GM12878 (cell line): ENCODE measurements around the gene CADPS. TPM values are rescaled to one million over a fixed set of nuclear protein-coding genes. Genes with fewer than 3 reads are reported as not detected.

Experiments
- ATAC-seq: fragments of 200-7000 bp; cut with Tn5 transposase; 3 replicates; pipeline ENCODE4 v1.9.1; 2020; ENCODE audit warnings: mild to moderate bottlenecking, moderate library complexity
- BruUV-seq: library from RNA; stranded (reverse); fragments of 400-500 nt; replicated peaks from 2 replicates; lab custom pipeline; 2021; lab: Mats Ljungman, UMichigan
- CTCF ChIA-PET: fragments of 300-600 bp; sonication (Branson Sonifier 250); formaldehyde crosslinking; extraction: SDS; loops from one replicate; lab custom pipeline; 2021; ENCODE audit warnings: inconsistent platforms; lab: Yijun Ruan, JAX
- POLR2A ChIA-PET: fragments of 350-600 bp; formaldehyde crosslinking; extraction: SDS; loops from one replicate; lab custom pipeline; 2021; ENCODE audit warnings: inconsistent platforms; lab: Charles Lee
- RAD21 ChIA-PET: fragments of 300-600 bp; sonication (Branson Sonifier 250); formaldehyde crosslinking; loops from one replicate; lab custom pipeline; 2023; ENCODE audit warnings: antibody characterized with exemption; ENCODE audit not compliant: unreplicated experiment; lab: Charles Lee
- SMC1A ChIA-PET: fragments of 300-600 bp; sonication (Branson Sonifier 250); formaldehyde crosslinking; loops from one replicate; lab custom pipeline; 2023; ENCODE audit not compliant: unreplicated experiment, uncharacterized antibody; lab: Charles Lee
- DNase-seq: peaks from one replicate; pipeline ENCODE4 v3.0.0-alpha.2; 2011; ENCODE audit warnings: low read depth, low spot score
- FAIRE-seq: peaks from 3 replicates; lab custom pipeline; 2011; peaks lifted over from hg19 to GRCh38; lab: Jason Lieb, UNC
- H2AFZ ChIP-seq: 2 replicates; pipeline ENCODE4 v1.6.0; 2011; ENCODE audit warnings: low read depth, low read length, control low read depth; ENCODE audit not compliant: control insufficient read depth
- H3K27ac ChIP-seq: 2 replicates; pipeline ENCODE4 v1.5.1; 2011; ENCODE audit warnings: control low read depth; ENCODE audit not compliant: control insufficient read depth, insufficient read depth
- H3K27me3 ChIP-seq, 2 experiments: replicated peaks in 1 of 2; 2 replicates each; pipeline versions ENCODE4 v1.6.0 to v1.6.1; 2011; ENCODE audit warnings: low read length in 1 of 2; ENCODE audit not compliant: control insufficient read depth in 2 of 2, insufficient read depth in 2 of 2
- H3K36me3 ChIP-seq, 2 experiments: 2 replicates each; pipeline ENCODE4 v1.5.1; 2011; ENCODE audit warnings: low read length in 1 of 2; ENCODE audit not compliant: control insufficient read depth in 2 of 2, insufficient read depth in 2 of 2
- H3K4me1 ChIP-seq: 2 replicates; pipeline ENCODE4 v1.6.1; 2011; ENCODE audit warnings: mild to moderate bottlenecking, low read length, moderate library complexity, mixed read lengths; ENCODE audit not compliant: control insufficient read depth, insufficient read depth
- H3K4me2 ChIP-seq: 2 replicates; pipeline ENCODE4 v1.6.0; 2011; ENCODE audit warnings: control low read depth; ENCODE audit not compliant: control insufficient read depth, insufficient read depth
- H3K4me3 ChIP-seq: fragments of 200-600 bp; sonication (generic); 2 replicates; pipeline ENCODE4 v1.5.1; 2016
- H3K79me2 ChIP-seq: 2 replicates; pipeline ENCODE4 v1.6.0; 2011; ENCODE audit warnings: low read length; ENCODE audit not compliant: control insufficient read depth, insufficient read depth
- H3K9ac ChIP-seq: 2 replicates; pipeline ENCODE4 v1.8.0; 2011; ENCODE audit warnings: low read length, control low read depth, mixed read lengths; ENCODE audit not compliant: control insufficient read depth, insufficient read depth
- H3K9me3 ChIP-seq: replicated peaks from 3 replicates; pipeline ENCODE4 v1.5.1; 2011; ENCODE audit warnings: mild to moderate bottlenecking, low read length; ENCODE audit not compliant: control insufficient read depth, insufficient read depth
- H4K20me1 ChIP-seq: 2 replicates; pipeline ENCODE4 v1.6.0; 2011; ENCODE audit not compliant: control insufficient read depth, insufficient read depth
- BRCA1 ChIP-seq: IDR thresholded peaks from 2 replicates; pipeline ENCODE4 v1.6.1; 2011; ENCODE audit warnings: low read depth, low read length, improper control_type of control experiment
- CHD1 ChIP-seq: IDR thresholded peaks from 2 replicates; pipeline ENCODE4 v1.6.1; 2012; ENCODE audit warnings: low read depth, low read length, improper control_type of control experiment
- EGR1 ChIP-seq, 2 experiments: IDR thresholded peaks; 1 replicate in 1 of 2; 2 replicates in 1 of 2; pipeline ENCODE4 v1.6.1; 2011 to 2012; ENCODE audit warnings: low read depth in 2 of 2, low read length in 2 of 2, borderline replicate concordance in 1 of 2, mild to moderate bottlenecking in 1 of 2, moderate library complexity in 1 of 2
- EZH2 ChIP-seq: IDR thresholded peaks from 2 replicates; pipeline ENCODE4 v1.6.1; 2012; ENCODE audit warnings: low read depth, mild to moderate bottlenecking, control low read depth, inconsistent platforms, low read length, borderline replicate concordance; ENCODE audit not compliant: control insufficient read depth
- KAT2A ChIP-seq: conservative IDR thresholded peaks from 2 replicates; pipeline ENCODE4 v1.6.1; 2011; ENCODE audit warnings: low read depth, low read length; ENCODE audit not compliant: control insufficient read depth
- LARP7 ChIP-seq: fragments of 450-650 bp; IDR thresholded peaks from 2 replicates; pipeline ENCODE4 v1.6.1; 2017; ENCODE audit warnings: mild to moderate bottlenecking
- NRF1 ChIP-seq: conservative IDR thresholded peaks from 2 replicates; pipeline ENCODE4 v1.6.1; 2011; ENCODE audit warnings: mild to moderate bottlenecking, low read depth, low read length, improper control_type of control experiment
- RAD21 ChIP-seq: IDR thresholded peaks from 2 replicates; pipeline ENCODE4 v1.6.1; 2011; ENCODE audit warnings: mild to moderate bottlenecking, low read depth, low read length, moderate library complexity; ENCODE audit not compliant: insufficient read depth
- SKIL ChIP-seq: fragments of 450-650 bp; IDR thresholded peaks from 2 replicates; pipeline ENCODE4 v1.6.1; 2017; ENCODE audit warnings: mild to moderate bottlenecking, low read depth, inconsistent platforms; ENCODE audit not compliant: poor library complexity, severe bottlenecking
- SMC3 ChIP-seq: IDR thresholded peaks from 2 replicates; pipeline ENCODE4 v1.6.1; 2011; ENCODE audit warnings: low read length, improper control_type of control experiment, borderline replicate concordance
- SRF ChIP-seq, 2 experiments: IDR thresholded peaks; 2 replicates each; pipeline ENCODE4 v1.6.1; 2011; ENCODE audit warnings: low read depth in 2 of 2, low read length in 2 of 2, mild to moderate bottlenecking in 1 of 2, moderate library complexity in 1 of 2
- SUZ12 ChIP-seq: fragments of 200-600 bp; sonication (generic); IDR thresholded peaks from one replicate; pipeline ENCODE4 v1.6.1; 2018; ENCODE audit warnings: antibody characterized with exemption, mild to moderate bottlenecking; ENCODE audit not compliant: unreplicated experiment
- TARDBP ChIP-seq: IDR thresholded peaks from 2 replicates; pipeline ENCODE4 v1.6.1; 2016; ENCODE audit warnings: borderline replicate concordance
- TCF12 ChIP-seq: IDR thresholded peaks from 2 replicates; pipeline ENCODE4 v1.6.1; 2011; ENCODE audit warnings: low read depth, mild to moderate bottlenecking, low read length
- ZBED1 ChIP-seq: IDR thresholded peaks from 2 replicates; pipeline ENCODE4 v1.6.1; 2016; ENCODE audit warnings: borderline replicate concordance
- WGBS: methylation state at CpG from one replicate; pipeline ENCODE4 v1.1.6; 2016; ENCODE audit warnings: low lambda C conversion rate; ENCODE audit not compliant: insufficient replicate concordance, insufficient coverage; ENCODE audit errors: missing lambda C conversion rate; 5-methylcytosine and 5-hydroxymethylcytosine counted together
- in situ Hi-C: fragments of 300-500 bp; cut with MboI; formaldehyde crosslinking; loops from 9 replicates; pipeline ENCODE4 v1.14.3; 2018; ENCODE audit warnings: mixed read lengths
- intact Hi-C: fragments of 100-400 bp; cut with micrococcal nuclease; formaldehyde crosslinking; loops from one replicate; pipeline ENCODE4 v1.14.2; 2022; ENCODE audit not compliant: unreplicated experiment
- polyA plus RNA-seq, 11 experiments: library from polyadenylated mRNA; depleted of rRNA in 4 of 11; unstranded in 6 of 11; stranded (reverse) in 5 of 11; fragments of >200 nt; fragmentation: Nextera tagmentation in 4 of 11; fragmentation: Illumina TruSeq in 1 of 11; extraction: Ambion mirVana in 4 of 11; extraction: Trizol in 1 of 11; gene quantifications; 1 replicate in 1 of 11; 2 replicates in 10 of 11; pipeline versions ENCODE4 v1.2.1 to v1.2.3, GENCODE V29; 2011 to 2016; ENCODE audit warnings: inconsistent platforms in 2 of 11, missing spikeins in 2 of 11, low read depth in 1 of 11
- total RNA-seq, 4 experiments: library from RNA; depleted of rRNA in 3 of 4; stranded (reverse); fragments of >200 nt in 3 of 4; fragmentation: Illumina TruSeq in 1 of 4; extraction: Trizol in 1 of 4; gene quantifications; 2 replicates each; pipeline versions ENCODE4 v1.2.1 to v1.2.3, GENCODE V29; 2013 to 2021
- TF ChIP-seq, protein P1 (sequence below): IDR thresholded peaks from 2 replicates; pipeline ENCODE4 v1.6.1; 2011; ENCODE audit warnings: low read depth, mild to moderate bottlenecking, low read length, moderate library complexity, borderline replicate concordance; ENCODE audit errors: extremely low read depth

The CADPS gene
- total and polyA plus RNA-seq, 10 of the 15 experiments (the other 5 are each of a cell fraction or from before 2014, with no cell fraction given): 0.20 TPM; not detected in 9

GRCh38 chr3:62655056-62655690, 220.0 kb downstream of the CADPS start:
- intact Hi-C loops (no loop called here), in situ Hi-C loops (no loop called here)
- SMC1A ChIA-PET: no interaction called here
- no peak overlapping the region for H3K4me3 ChIP-seq
- no peak overlapping the region for H3K4me2 ChIP-seq
- no peak for ATAC-seq
- no peaks in the 10 kb centered on the region for H3K36me3 ChIP-seq
- TF ChIP-seq EGR1 (IDR thresholded peaks at IDR 0.05; ENCODE audit: borderline replicate concordance in 1 of 2, low read depth in 2 of 2, low read length in 2 of 2): no peak
- no peak for TF ChIP-seq EZH2
- TF ChIP-seq, all 136 proteins: peak for 0
- ChIA-PET RAD21 (no interaction called here), POLR2A (no interaction called here), CTCF (interaction anchor here (1.0 kb wide), 1 partner anchor 9 kb away, joined by 3 read pairs; no protein-coding TSS in a partner anchor)
- WGBS: 0% methylated on average over 2 of the region's 2 CpGs
- no peaks in the 10 kb centered on the region for H3K79me2 ChIP-seq
- no peaks in the 10 kb centered on the region; a peak in 2 of 4 replicates for H3K27me3 ChIP-seq
- no TSS peak for BruUV-seq
- H3K4me1 ChIP-seq: no peaks in the 10 kb centered on the region
- no peaks in the 10 kb centered on the region for H4K20me1 ChIP-seq
- no peak overlapping the region for H3K27ac ChIP-seq
- no peaks in the 10 kb centered on the region for H3K9me3 ChIP-seq
- no peak for DNase-seq
- no peak overlapping the region for H2AFZ ChIP-seq
- H3K9ac ChIP-seq: no peak overlapping the region
- FAIRE-seq: no peak

DNA sequence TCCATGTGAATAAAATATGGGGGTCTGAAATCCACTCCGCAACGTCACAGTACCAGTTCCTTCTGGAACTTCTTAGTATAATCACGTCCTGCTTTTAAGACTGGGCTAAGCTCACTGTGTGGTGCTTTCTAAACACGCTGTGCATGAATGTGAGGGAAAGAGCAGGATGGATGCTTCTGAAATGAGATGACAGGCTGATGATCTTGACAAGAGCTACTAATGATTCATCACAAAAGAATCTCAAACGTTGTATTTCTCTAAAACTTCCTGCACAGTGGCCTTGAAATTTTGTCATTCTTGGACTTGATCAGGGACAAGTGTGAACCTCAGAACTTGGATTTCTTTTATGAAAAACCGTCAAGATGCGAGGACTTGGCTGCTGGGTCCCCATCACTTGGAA, 221.4 kb downstream of the CADPS start:
- no peak for DNase-seq
- no TSS peak for BruUV-seq
- CTCF ChIA-PET: interaction anchor here (0.6 to 1.0 kb wide), 3 partner anchors 11 to 17 kb away, joined by 3 read pairs; no protein-coding TSS in a partner anchor
- TF ChIP-seq SMC3 (no peak), SUZ12 (no peak), KAT2A (no peak), TARDBP (no peak), CHD1 (no peak), SKIL (no peak), ZBED1 (no peak), LARP7 (no peak), BRCA1 (no peak), TCF12 (no peak), SRF (IDR thresholded peaks at IDR 0.05; ENCODE audit: low read depth in 2 of 2, low read length in 2 of 2) (no peak), NRF1 (no peak), RAD21 (no peak)
- TF ChIP-seq, protein P1, sequence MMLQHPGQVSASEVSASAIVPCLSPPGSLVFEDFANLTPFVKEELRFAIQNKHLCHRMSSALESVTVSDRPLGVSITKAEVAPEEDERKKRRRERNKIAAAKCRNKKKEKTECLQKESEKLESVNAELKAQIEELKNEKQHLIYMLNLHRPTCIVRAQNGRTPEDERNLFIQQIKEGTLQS: no peak

More for the DNA sequence above, 221.4 kb downstream of the CADPS start:
- SMC1A ChIA-PET: no interaction called here
- Histone ChIP-seq H3K79me2 (no peaks in the 10 kb centered on the region), H3K4me3 (no peak overlapping the region), H3K27me3 (no peaks in the 10 kb centered on the region; a peak in 2 of 4 replicates), H3K27ac (no peak overlapping the region), H4K20me1 (no peaks in the 10 kb centered on the region), H3K9me3 (no peaks in the 10 kb centered on the region), H3K4me1 (no peaks in the 10 kb centered on the region), H2AFZ (no peak overlapping the region), H3K4me2 (no peak overlapping the region), H3K36me3 (no peaks in the 10 kb centered on the region), H3K9ac (no peak overlapping the region)
- intact Hi-C loops (no loop called here), in situ Hi-C loops (no loop called here)
- RAD21 ChIA-PET: no interaction called here
- POLR2A ChIA-PET: no interaction called here
- ATAC-seq (no peak), FAIRE-seq (no peak)
- 30% methylated on average over 7 of the region's 7 CpGs for WGBS
